Breast epithelium (tissue), 4 donors: Measurements from ENCODE around the gene RAD51AP2. TPM values are rescaled to one million over a fixed set of nuclear protein-coding genes. Genes with fewer than 3 reads are reported as not detected.

Experiments used
- DNase-seq, 2 donors: peaks; one replicate each; pipeline ENCODE4 v3.0.0-alpha.2; 2019; ENCODE audit warnings: low spot score in 2 of 2
- H3K27ac ChIP-seq, 2 donors: fragments of 200-600 bp; sonication (generic) in 1 of 2; one replicate each; pipeline ENCODE4 v1.5.1; 2016 to 2019; ENCODE audit warnings: mild to moderate bottlenecking in 1 of 2
- H3K27me3 ChIP-seq, 2 donors: fragments of 200-600 bp; sonication (generic) in 1 of 2; one replicate each; pipeline versions ENCODE4 v1.5.1 to v1.6.0; 2017 to 2019; ENCODE audit warnings: control low read depth in 1 of 2, mild to moderate bottlenecking in 1 of 2
- H3K36me3 ChIP-seq: fragments of 200-600 bp; one replicate; pipeline ENCODE4 v1.5.1; 2019
- H3K4me1 ChIP-seq, 2 donors: fragments of 200-600 bp; sonication (generic); one replicate each; pipeline ENCODE4 v1.5.1; 2016 to 2019; ENCODE audit warnings: control low read depth in 1 of 2
- H3K4me3 ChIP-seq, 3 donors: fragments of 200-600 bp; sonication (generic); 1 replicate in 2 of 3; 2 replicates in 1 of 3; pipeline ENCODE4 v1.5.1; 2016 to 2019; ENCODE audit warnings: mild to moderate bottlenecking in 3 of 3, moderate library complexity in 2 of 3
- H3K9me3 ChIP-seq, 2 donors: fragments of 200-600 bp; sonication (generic) in 1 of 2; one replicate each; pipeline ENCODE4 v1.5.1; 2016 to 2019; ENCODE audit warnings: control low read depth in 1 of 2
- CTCF ChIP-seq, 3 donors: fragments of 450-650 bp; IDR thresholded peaks; one replicate each; pipeline ENCODE4 v1.5.1; 2016 to 2017; ENCODE audit warnings: antibody characterized with exemption in 3 of 3, mild to moderate bottlenecking in 3 of 3, moderate library complexity in 3 of 3
- POLR2A ChIP-seq: fragments of 450-650 bp; IDR thresholded peaks from one replicate; pipeline ENCODE4 v1.6.1; 2016; ENCODE audit warnings: antibody characterized with exemption, mild to moderate bottlenecking, moderate library complexity
- POLR2AphosphoS5 ChIP-seq, 3 donors: sonication (generic); formaldehyde crosslinking; IDR thresholded peaks; one replicate each; pipeline ENCODE4 v1.6.1; 2017; ENCODE audit warnings: antibody characterized with exemption in 3 of 3
- intact Hi-C: fragments of 100-400 bp; cut with DNase I; formaldehyde crosslinking; loops from one replicate; pipeline ENCODE4 v1.15.1; 2023; ENCODE audit warnings: low total_unique reads
- total RNA-seq, 3 donors: library from RNA; depleted of rRNA; stranded (reverse); fragments of >200 nt; gene quantifications; one replicate each; pipeline ENCODE4 v1.1.0, GENCODE V29; 2016

Gene RAD51AP2
- total RNA-seq, 3 donors from 2014 or later: under 0.01 to 0.29 (median 0.16) TPM

DNA sequence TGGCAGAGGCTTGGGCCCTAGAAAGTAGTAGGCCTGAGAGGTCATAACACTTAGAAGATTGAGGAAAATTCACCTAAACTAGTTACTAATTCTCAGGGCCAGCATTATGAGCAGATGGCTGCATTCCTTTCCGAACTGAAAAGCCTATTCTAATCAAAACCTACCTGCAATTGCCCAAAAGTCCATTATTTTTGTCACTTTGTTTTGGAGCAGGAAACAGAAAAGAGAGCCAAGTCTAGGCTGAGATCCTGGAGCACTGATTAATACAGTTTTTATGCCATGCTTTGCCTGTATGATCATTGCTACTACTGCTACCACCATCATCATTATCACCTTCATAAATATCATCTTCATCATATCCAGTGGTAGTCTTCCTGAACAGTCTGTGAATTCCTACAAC lies 36.9 kb upstream of the RAD51AP2 start:
- intact Hi-C loops: no loop called here
- no peak overlapping the region for H3K4me3 ChIP-seq
- H3K4me1 ChIP-seq: no peaks in the 10 kb centered on the region
- H3K27me3 ChIP-seq: no peaks in the 10 kb centered on the region
- no peak overlapping the region for H3K27ac ChIP-seq
- no peaks in the 10 kb centered on the region for H3K9me3 ChIP-seq
- no peaks in the 10 kb centered on the region for H3K36me3 ChIP-seq
- DNase-seq: no peak
- TF ChIP-seq POLR2A (no peak), POLR2AphosphoS5 (IDR thresholded peaks at IDR 0.05) (no peak), CTCF (IDR thresholded peaks at IDR 0.05) (no peak)

DNA sequence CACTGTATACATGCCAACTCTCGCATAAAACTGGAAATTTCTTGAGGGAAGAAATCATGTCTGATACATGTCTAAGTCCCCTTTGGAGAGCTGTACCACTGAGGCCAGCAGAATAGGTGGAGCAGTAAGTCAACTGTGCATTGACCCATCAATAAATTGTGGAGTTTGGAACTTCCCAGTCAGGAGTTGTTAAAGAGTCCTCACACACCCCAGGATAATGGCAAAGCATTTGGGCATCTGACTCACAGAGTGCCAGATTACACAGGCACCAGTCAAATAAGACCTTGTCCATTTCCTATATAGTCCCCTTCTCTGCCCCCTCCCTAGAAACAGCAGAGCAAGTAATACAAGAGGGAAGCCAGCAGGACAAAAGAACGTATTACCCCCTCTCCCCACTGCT lies 32.7 kb upstream of the RAD51AP2 start:
- intact Hi-C loops: no loop called here
- TF ChIP-seq POLR2AphosphoS5 (IDR thresholded peaks at IDR 0.05): no peak
- TF ChIP-seq POLR2A: no peak
- no peak for TF ChIP-seq CTCF (IDR thresholded peaks at IDR 0.05)
- Histone ChIP-seq H3K27me3 (no peaks in the 10 kb centered on the region), H3K27ac (no peak overlapping the region), H3K9me3 (no peaks in the 10 kb centered on the region), H3K4me3 (no peak overlapping the region), H3K36me3 (no peaks in the 10 kb centered on the region), H3K4me1 (no peaks in the 10 kb centered on the region)
- no peak for DNase-seq

DNA sequence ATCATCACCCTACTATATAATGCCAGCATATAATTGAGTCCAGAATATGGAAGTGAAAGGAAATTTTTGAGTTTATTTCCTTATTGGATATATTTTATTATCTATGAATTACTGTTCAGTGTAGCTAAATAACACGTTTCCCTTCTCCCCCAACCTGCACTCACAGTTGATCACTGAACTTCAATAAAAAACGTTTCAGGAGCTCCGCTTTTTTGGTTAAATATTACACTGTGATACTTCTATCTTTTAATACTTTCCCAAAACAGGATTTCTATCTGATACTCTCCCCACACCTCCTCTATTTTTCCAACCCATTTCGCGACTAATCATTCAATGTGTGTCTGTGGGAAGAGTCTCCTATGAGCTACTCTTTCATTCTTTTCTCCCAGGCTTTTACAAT lies 29.5 kb upstream of the RAD51AP2 start:
- no peaks in the 10 kb centered on the region for H3K36me3 ChIP-seq
- no peaks in the 10 kb centered on the region for H3K4me1 ChIP-seq
- H3K4me3 ChIP-seq: no peak overlapping the region
- DNase-seq: no peak
- no peak for TF ChIP-seq POLR2A
- TF ChIP-seq POLR2AphosphoS5 (IDR thresholded peaks at IDR 0.05): no peak
- TF ChIP-seq CTCF (IDR thresholded peaks at IDR 0.05): no peak
- H3K27ac ChIP-seq: no peak overlapping the region
- no peaks in the 10 kb centered on the region for H3K27me3 ChIP-seq
- intact Hi-C loops: no loop called here
- H3K9me3 ChIP-seq: no peaks in the 10 kb centered on the region

GRCh38 chr2:17547237-17547636 lies 29.0 kb upstream of the RAD51AP2 start:
- intact Hi-C loops: no loop called here

More at GRCh38 chr2:17547237-17547636, 29.0 kb upstream of the RAD51AP2 start:
- Histone ChIP-seq H3K27me3 (peaks cover 0 to 3% of the 10 kb centered on the region in 2 donors), H3K36me3 (no peaks in the 10 kb centered on the region), H3K9me3 (no peaks in the 10 kb centered on the region), H3K4me3 (no peak overlapping the region), H3K4me1 (no peaks in the 10 kb centered on the region), H3K27ac (no peak overlapping the region)
- no peak for TF ChIP-seq POLR2A
- no peak for TF ChIP-seq POLR2AphosphoS5 (IDR thresholded peaks at IDR 0.05)
- no peak for TF ChIP-seq CTCF (IDR thresholded peaks at IDR 0.05)
- no peak for DNase-seq
